Natural killer cell (primary cell): ENCODE measurements around the gene TMEM41B. TPM values are rescaled to one million over a fixed set of nuclear protein-coding genes. Genes with fewer than 3 reads are reported as not detected.
"Not testable (repeated sequence)": the region's sequence is repeated elsewhere in the genome, so short reads cannot be mapped to it uniquely, and the experiment has no call there.

Experiments used
- ATAC-seq, 3 donors: fragments of 150-1000 bp in 2 of 3; fragments of 200-7000 bp in 1 of 3; cut with Tn5 transposase; 1 replicate in 1 of 3; 2 replicates in 2 of 3; pipeline ENCODE4 v1.10.0; 2021; ENCODE audit warnings: mild to moderate bottlenecking in 2 of 3, moderate library complexity in 2 of 3
- DNase-seq, 2 donors: peaks; one replicate each; pipeline versions ENCODE4 v3.0.0 to v3.0.0-alpha.2; 2013 to 2021; ENCODE audit warnings: mixed read lengths in 1 of 2
- H3K27ac ChIP-seq: one replicate; pipeline ENCODE4 v1.5.1; 2013; ENCODE audit warnings: mild to moderate bottlenecking, low read length
- H3K27me3 ChIP-seq: one replicate; pipeline ENCODE4 v1.6.1; 2013; ENCODE audit warnings: low read length; ENCODE audit not compliant: control insufficient read depth, insufficient read depth
- H3K36me3 ChIP-seq: one replicate; pipeline ENCODE4 v1.6.1; 2013; ENCODE audit warnings: low read length; ENCODE audit not compliant: control insufficient read depth, insufficient read depth
- H3K4me1 ChIP-seq: one replicate; pipeline ENCODE4 v1.6.1; 2013; ENCODE audit warnings: low read length; ENCODE audit not compliant: control insufficient read depth, insufficient read depth
- H3K4me3 ChIP-seq: one replicate; pipeline ENCODE4 v1.5.1; 2013; ENCODE audit warnings: low read length
- H3K9me3 ChIP-seq: one replicate; pipeline ENCODE4 v1.6.1; 2013; ENCODE audit warnings: low read length; ENCODE audit not compliant: control insufficient read depth, insufficient read depth
- H3K27ac Mint-ChIP-seq, 2 donors: one replicate each; pipeline ENCODE4 v1.8.0; 2022; ENCODE audit warnings: mild to moderate bottlenecking in 2 of 2, mixed read lengths in 2 of 2, moderate library complexity in 1 of 2
- H3K27me3 Mint-ChIP-seq, 2 donors: one replicate each; pipeline ENCODE4 v1.8.0; 2022; ENCODE audit warnings: low read depth in 2 of 2, mixed read lengths in 2 of 2
- H3K36me3 Mint-ChIP-seq: one replicate; pipeline ENCODE4 v1.8.0; 2022; ENCODE audit warnings: mixed read lengths
- H3K4me1 Mint-ChIP-seq, 2 donors: one replicate each; pipeline ENCODE4 v1.8.0; 2022; ENCODE audit warnings: mixed read lengths in 2 of 2
- H3K4me3 Mint-ChIP-seq: one replicate; pipeline ENCODE4 v1.8.0; 2022; ENCODE audit warnings: mild to moderate bottlenecking, moderate library complexity, mixed read lengths
- H3K9me3 Mint-ChIP-seq, 2 donors: one replicate each; pipeline ENCODE4 v1.8.0; 2022; ENCODE audit warnings: mixed read lengths in 2 of 2
- WGBS: methylation state at CpG from one replicate; pipeline ENCODE4 v1.1.7; 2013; ENCODE audit warnings: missing lambda C conversion rate; ENCODE audit not compliant: insufficient coverage; 5-methylcytosine and 5-hydroxymethylcytosine counted together
- intact Hi-C: fragments of 100-400 bp; cut with micrococcal nuclease; formaldehyde crosslinking; loops from one replicate; pipeline ENCODE4 v1.14.2; 2022
- total RNA-seq, 4 donors: library from RNA; stranded (reverse); fragments of 120-200 nt in 1 of 4; gene quantifications; one replicate each; pipeline versions ENCODE4 v1.2.3 to v1.2.4, GENCODE V29; 2013 to 2022
- TF ChIP-seq, protein P1 (sequence below): fragments of 200-600 bp; IDR thresholded peaks from one replicate; pipeline ENCODE4 v1.8.0; 2022; ENCODE audit warnings: antibody characterized with exemption

TMEM41B gene
- total RNA-seq, 3 donors from 2014 or later (not counting 1 experiment from before 2014, with no cell fraction given) = 28.1 to 37.0 (median 34.0) TPM

GRCh38 chr11:9259981-9260837 lies 54.2 kb downstream of the TMEM41B start:
- Histone ChIP-seq H3K27ac (no peak overlapping the region), H3K4me3 (no peak overlapping the region), H3K36me3 (no peaks in the 10 kb centered on the region), H3K4me1 (peaks cover 16% of the 10 kb centered on the region), H3K27me3 (no peaks in the 10 kb centered on the region), H3K9me3 (no peaks in the 10 kb centered on the region)
- Mint-ChIP-seq H3K36me3 (no peaks in the 10 kb centered on the region), H3K4me3 (no peak overlapping the region), H3K9me3 (no peaks in the 10 kb centered on the region), H3K4me1 (peaks cover 16 to 28% of the 10 kb centered on the region in 2 donors), H3K27me3 (no peaks in the 10 kb centered on the region), H3K27ac (no peak overlapping the region)
- no peak for ATAC-seq
- intact Hi-C loops = no loop called here
- 75% methylated on average over 4 of the region's 4 CpGs for WGBS
- TF ChIP-seq, protein P1, sequence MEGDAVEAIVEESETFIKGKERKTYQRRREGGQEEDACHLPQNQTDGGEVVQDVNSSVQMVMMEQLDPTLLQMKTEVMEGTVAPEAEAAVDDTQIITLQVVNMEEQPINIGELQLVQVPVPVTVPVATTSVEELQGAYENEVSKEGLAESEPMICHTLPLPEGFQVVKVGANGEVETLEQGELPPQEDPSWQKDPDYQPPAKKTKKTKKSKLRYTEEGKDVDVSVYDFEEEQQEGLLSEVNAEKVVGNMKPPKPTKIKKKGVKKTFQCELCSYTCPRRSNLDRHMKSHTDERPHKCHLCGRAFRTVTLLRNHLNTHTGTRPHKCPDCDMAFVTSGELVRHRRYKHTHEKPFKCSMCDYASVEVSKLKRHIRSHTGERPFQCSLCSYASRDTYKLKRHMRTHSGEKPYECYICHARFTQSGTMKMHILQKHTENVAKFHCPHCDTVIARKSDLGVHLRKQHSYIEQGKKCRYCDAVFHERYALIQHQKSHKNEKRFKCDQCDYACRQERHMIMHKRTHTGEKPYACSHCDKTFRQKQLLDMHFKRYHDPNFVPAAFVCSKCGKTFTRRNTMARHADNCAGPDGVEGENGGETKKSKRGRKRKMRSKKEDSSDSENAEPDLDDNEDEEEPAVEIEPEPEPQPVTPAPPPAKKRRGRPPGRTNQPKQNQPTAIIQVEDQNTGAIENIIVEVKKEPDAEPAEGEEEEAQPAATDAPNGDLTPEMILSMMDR = no peak
- DNase-seq = no peak

DNA sequence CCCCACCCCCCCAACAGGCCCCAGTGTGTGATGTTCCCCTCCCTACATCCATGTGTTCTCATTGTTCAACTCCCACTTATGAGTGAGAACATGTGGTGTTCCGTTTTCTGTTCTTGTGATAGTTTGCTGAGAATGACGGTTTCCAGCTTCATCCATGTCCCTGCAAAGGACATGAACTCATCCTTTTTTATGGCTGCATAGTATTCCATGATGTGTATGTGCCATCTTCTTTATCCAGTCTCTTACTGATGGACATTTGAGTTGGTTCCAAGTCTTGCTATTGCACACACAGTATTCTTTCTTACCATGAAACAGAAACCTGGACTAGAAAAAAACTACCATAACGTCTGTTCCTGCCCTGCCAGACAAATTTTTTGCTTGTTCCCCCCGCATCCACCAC lies 56.1 kb downstream of the TMEM41B start:
- 100% methylated on average over 2 of the region's 4 CpGs for WGBS
- H3K4me1 ChIP-seq, H3K27me3 Mint-ChIP-seq, H3K4me3 Mint-ChIP-seq, intact Hi-C loops, H3K9me3 Mint-ChIP-seq, H3K27ac ChIP-seq, H3K4me3 ChIP-seq, H3K36me3 Mint-ChIP-seq, ATAC-seq, H3K9me3 ChIP-seq, DNase-seq, H3K36me3 ChIP-seq, H3K27ac Mint-ChIP-seq, H3K27me3 ChIP-seq: not testable (repeated sequence)
- H3K4me1 Mint-ChIP-seq = peaks cover 7 to 18% of the 10 kb centered on the region in 2 donors

- ATAC-seq (no peak), DNase-seq (no peak)
- TF ChIP-seq, protein P1 = no peak
- H3K27me3 ChIP-seq = no peaks in the 10 kb centered on the region
- H3K4me3 ChIP-seq = no peak overlapping the region
- intact Hi-C loops = no loop called here
- Mint-ChIP-seq H3K36me3 (no peaks in the 10 kb centered on the region), H3K4me3 (no peak overlapping the region), H3K4me1 (peaks cover 10 to 16% of the 10 kb centered on the region in 2 donors), H3K27ac (no peak overlapping the region), H3K9me3 (no peaks in the 10 kb centered on the region), H3K27me3 (no peaks in the 10 kb centered on the region)
- no peaks in the 10 kb centered on the region for H3K9me3 ChIP-seq
- H3K36me3 ChIP-seq = no peaks in the 10 kb centered on the region
- WGBS = 88% methylated on average over 3 of the region's 3 CpGs
- H3K27ac ChIP-seq = no peak overlapping the region
- H3K4me1 ChIP-seq = peaks cover 12% of the 10 kb centered on the region
These were observed 60.0 kb downstream of the TMEM41B start for GRCh38 chr11:9254416-9254815.

DNA sequence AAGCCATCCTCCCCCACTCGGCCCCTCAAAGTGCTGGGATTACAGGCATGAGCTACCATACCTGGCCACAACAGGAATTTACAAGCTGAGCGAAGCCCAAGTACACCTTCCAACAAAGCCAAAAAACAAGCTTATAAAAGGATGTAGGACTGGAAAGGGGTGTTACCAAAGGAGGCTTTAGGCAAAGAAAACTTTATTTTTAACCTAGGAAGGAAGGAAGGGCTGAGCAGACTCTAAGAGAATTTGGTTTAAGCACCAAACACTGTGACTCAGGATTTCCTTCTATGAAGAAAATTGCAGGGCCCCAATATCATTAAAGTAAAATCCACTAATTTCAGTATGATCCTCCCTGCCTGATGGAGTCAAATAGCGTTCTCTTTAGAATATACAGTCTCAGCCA lies 61.3 kb downstream of the TMEM41B start:
- H3K9me3 Mint-ChIP-seq = no peaks in the 10 kb centered on the region

More for the DNA sequence above, 61.3 kb downstream of the TMEM41B start:
- H3K27me3 Mint-ChIP-seq = no peaks in the 10 kb centered on the region
- no peaks in the 10 kb centered on the region for H3K27me3 ChIP-seq
- 40% methylated on average over 2 of the region's 3 CpGs for WGBS
- peaks cover 10 to 16% of the 10 kb centered on the region in 2 donors for H3K4me1 Mint-ChIP-seq
- no peak overlapping the region for H3K27ac ChIP-seq
- intact Hi-C loops = no loop called here
- no peak overlapping the region for H3K4me3 ChIP-seq
- no peak overlapping the region for H3K27ac Mint-ChIP-seq
- DNase-seq = no peak
- no peak overlapping the region for H3K4me3 Mint-ChIP-seq
- no peaks in the 10 kb centered on the region for H3K36me3 Mint-ChIP-seq
- TF ChIP-seq, protein P1 = no peak
- H3K36me3 ChIP-seq = no peaks in the 10 kb centered on the region
- no peaks in the 10 kb centered on the region for H3K9me3 ChIP-seq
- H3K4me1 ChIP-seq = peaks cover 15% of the 10 kb centered on the region
- ATAC-seq = no peak
